HepG2 (cell line): Measurements from ENCODE around the gene EXOC3.

Experiments used
- ATF2 ChIP-seq: sonication (generic); formaldehyde crosslinking; IDR thresholded peaks from 2 replicates; pipeline ENCODE4 v1.4.0; 2020; ENCODE audit warnings: missing genetic modification reagents
- CTCF ChIP-seq: sonication (generic); formaldehyde crosslinking; IDR thresholded peaks from 2 replicates; pipeline ENCODE4 v1.5.0; 2020; ENCODE audit warnings: mild to moderate bottlenecking, missing genetic modification reagents, moderate library complexity
- EZH2 ChIP-seq: conservative IDR thresholded peaks from 2 replicates; pipeline ENCODE4 v1.6.1; 2012; ENCODE audit warnings: mild to moderate bottlenecking, low read depth, low read length, moderate library complexity
- JUNB ChIP-seq: sonication (generic); formaldehyde crosslinking; IDR thresholded peaks from 2 replicates; pipeline ENCODE4 v1.8.0; 2022; ENCODE audit warnings: missing genetic modification reagents, mild to moderate bottlenecking, borderline replicate concordance
- MXI1 ChIP-seq: IDR thresholded peaks from 3 replicates; pipeline ENCODE4 v1.6.1; 2012; ENCODE audit warnings: low read depth, low read length, inconsistent platforms, borderline replicate concordance
- NFYB ChIP-seq: sonication (generic); formaldehyde crosslinking; IDR thresholded peaks from 2 replicates; pipeline ENCODE4 v1.4.0; 2020; ENCODE audit warnings: missing genetic modification reagents
- POLR2A ChIP-seq, 2 experiments: IDR thresholded peaks; 2 replicates each; pipeline ENCODE4 v1.6.1; 2011; ENCODE audit warnings: low read depth in 2 of 2, low read length in 2 of 2, mild to moderate bottlenecking in 1 of 2, moderate library complexity in 1 of 2; ENCODE audit not compliant: insufficient read depth in 1 of 2
- POLR2AphosphoS5 ChIP-seq: IDR thresholded peaks from 2 replicates; pipeline ENCODE4 v1.6.1; 2012; ENCODE audit warnings: low read depth, low read length
- RAD21 ChIP-seq: fragments of 450-650 bp; formaldehyde crosslinking; IDR thresholded peaks from 2 replicates; pipeline ENCODE4 v1.5.0; 2020; ENCODE audit warnings: mild to moderate bottlenecking
- SAFB2 ChIP-seq: sonication (generic); formaldehyde crosslinking; IDR thresholded peaks from 2 replicates; pipeline ENCODE4 v1.5.1; 2020; ENCODE audit warnings: missing genetic modification reagents, low read depth, mild to moderate bottlenecking, borderline replicate concordance
- SCMH1 ChIP-seq: sonication (generic); formaldehyde crosslinking; IDR thresholded peaks from 2 replicates; pipeline ENCODE4 v1.9.0; 2021; ENCODE audit warnings: missing genetic modification reagents, mild to moderate bottlenecking, borderline replicate concordance
- ZNF224 ChIP-seq: sonication (generic); formaldehyde crosslinking; IDR thresholded peaks from 2 replicates; pipeline ENCODE4 v1.5.0; 2020; ENCODE audit warnings: mild to moderate bottlenecking, missing genetic modification reagents

GRCh38 chr5:435961-436640 lies 6.9 kb upstream of the EXOC3 start:
- TF ChIP-seq SCMH1 (CRISPR knock-in tag) (no peak), SAFB2 (CRISPR knock-in tag) (no peak), ZNF224 (no peak), MXI1 (no peak), POLR2AphosphoS5 (no peak), EZH2 (no peak), CTCF (CRISPR knock-in tag) (peak; percentile 59), RAD21 (CRISPR knock-in tag) (no peak), ATF2 (CRISPR knock-in tag) (no peak), NFYB (CRISPR knock-in tag) (no peak), JUNB (no peak), POLR2A (IDR thresholded peaks at IDR 0.05; ENCODE audit: insufficient read depth in 1 of 2, low read depth in 2 of 2, low read length in 2 of 2) (no peak)
